Heart right ventricle (tissue), 16 donors: ENCODE results near the gene MRPS24. TPM values are rescaled to one million over a fixed set of nuclear protein-coding genes. Genes with fewer than 3 reads are reported as not detected.

Experiments
- ATAC-seq, 8 donors: fragments of 200-7000 bp; cut with Tn5 transposase; one replicate each; pipeline ENCODE4 v1.9.1; 2020; ENCODE audit warnings: mild to moderate bottlenecking in 8 of 8, moderate library complexity in 8 of 8, moderate number of reproducible peaks in 1 of 8
- DNase-seq, 2 donors: peaks; one replicate each; pipeline ENCODE4 v3.0.0-alpha.2; 2020
- H3K27ac ChIP-seq, 10 donors: fragments of 200-600 bp; sonication (generic) in 2 of 10; one replicate each; pipeline versions ENCODE4 v1.5.0 to v1.8.0; 2020 to 2022; ENCODE audit warnings: mild to moderate bottlenecking in 3 of 10
- H3K27me3 ChIP-seq, 7 donors: fragments of 200-600 bp; one replicate each; pipeline ENCODE4 v1.8.0; 2021 to 2022; ENCODE audit warnings: mild to moderate bottlenecking in 2 of 7
- H3K36me3 ChIP-seq, 9 donors: fragments of 200-600 bp; sonication (generic) in 1 of 9; one replicate each; pipeline versions ENCODE4 v1.5.0 to v1.8.0; 2020 to 2022; ENCODE audit warnings: mild to moderate bottlenecking in 2 of 9
- H3K4me1 ChIP-seq, 9 donors: fragments of 200-600 bp; sonication (generic) in 1 of 9; one replicate each; pipeline versions ENCODE4 v1.5.0 to v1.8.0; 2020 to 2022; ENCODE audit warnings: mild to moderate bottlenecking in 4 of 9
- H3K4me3 ChIP-seq, 10 donors: fragments of 200-600 bp; sonication (generic) in 2 of 10; one replicate each; pipeline versions ENCODE4 v1.5.0 to v1.8.0; 2020 to 2022; ENCODE audit warnings: mild to moderate bottlenecking in 7 of 10, moderate library complexity in 2 of 10
- H3K9me3 ChIP-seq, 11 donors: fragments of 200-600 bp in 10 of 11; sonication (generic) in 2 of 11; one replicate each; pipeline versions ENCODE4 v1.5.0 to v1.8.0; 2013 to 2022; ENCODE audit warnings: mild to moderate bottlenecking in 2 of 11, control low read depth in 1 of 11, moderate library complexity in 1 of 11
- WGBS, 2 donors: extraction: QIAGEN DNeasy Blood & Tissue Kit; methylation state at CpG; one replicate each; pipeline ENCODE4 v1.1.7; 2013; ENCODE audit warnings: inconsistent platforms in 1 of 2; 5-methylcytosine and 5-hydroxymethylcytosine counted together
- intact Hi-C, 10 donors: fragments of 100-400 bp; cut with DNase I; formaldehyde crosslinking; loops; one replicate each; pipeline versions ENCODE4 v1.11.1 to v1.14.2; 2022
- polyA plus RNA-seq, 2 donors: library from polyadenylated mRNA; stranded (reverse); fragments of 200-250 nt; gene quantifications; one replicate each; pipeline ENCODE4 v1.2.3, GENCODE V29; 2013
- total RNA-seq, 10 donors: library from RNA; stranded (reverse); fragmentation: NEBNext Ultra II Directional in 3 of 10; extraction: Animal tissue kit (Norgen Biotek cat#: 25700) in 3 of 10; gene quantifications; one replicate each; pipeline versions ENCODE4 v1.2.1 to v1.2.4, GENCODE V29; 2021 to 2023
- TF ChIP-seq, protein P1 (sequence below), 9 donors: fragments of 200-600 bp; sonication (generic) in 2 of 9; IDR thresholded peaks; one replicate each; pipeline versions ENCODE4 v1.5.0 to v1.8.0; 2021 to 2022; ENCODE audit warnings: antibody characterized with exemption in 9 of 9, mild to moderate bottlenecking in 5 of 9, moderate library complexity in 1 of 9
- donor health status: Arrhythmogenic right ventricular cardiomyopathy.
- donor health status: ischemic (EF 13 %, LVEDD 7.1; RV severe dilation, severe dysfunction).
- donor health status: healthy with polysubstance abuse.
- donor health status: DM: no; HTN: yes; CAD: no.
- donor health status: DM: no; HTN: no; CAD: no.
- donor health status: ischemic (EF 25% LVEDD 6.9; RV normal size, moderate dysfunction).
- donor health status: ischemic (EF 25% LVEDD 5.7; RV mildly dilated, moderate dysfunction).
- donor health status: healthy.
- donor health status: DM: yes; HTN: yes; CAD: no.
- donor health status: Ischemic cardiomyopathy.
- donor health status: ischemic (EF 35%, LVEDD 5.7; RV mildly dilated, moderate dysfunction).
- donor health status: nonischemic (EF 11% LVEDD 7.7; RV severe dilation, severe dysfunction).
- donor health status: DM: yes; HTN: yes; CAD: no.
- donor health status: PGD.
- donor health status: ischemic (EF 29% LVEDD 5.4; RV normal size, mild dysfunction).
- donor health status: nonischemic (EF 23%, LVEDD 6.1; RV moderate dilation, normal function).

The MRPS24 gene
- total and polyA plus RNA-seq, 12 donors, result 124 to 227 (median 157) TPM

GRCh38 chr7:43856316-43856715, 13.0 kb downstream of the MRPS24 start:
- H3K4me1 ChIP-seq, result no peaks in the 10 kb centered on the region
- TF ChIP-seq, protein P1, sequence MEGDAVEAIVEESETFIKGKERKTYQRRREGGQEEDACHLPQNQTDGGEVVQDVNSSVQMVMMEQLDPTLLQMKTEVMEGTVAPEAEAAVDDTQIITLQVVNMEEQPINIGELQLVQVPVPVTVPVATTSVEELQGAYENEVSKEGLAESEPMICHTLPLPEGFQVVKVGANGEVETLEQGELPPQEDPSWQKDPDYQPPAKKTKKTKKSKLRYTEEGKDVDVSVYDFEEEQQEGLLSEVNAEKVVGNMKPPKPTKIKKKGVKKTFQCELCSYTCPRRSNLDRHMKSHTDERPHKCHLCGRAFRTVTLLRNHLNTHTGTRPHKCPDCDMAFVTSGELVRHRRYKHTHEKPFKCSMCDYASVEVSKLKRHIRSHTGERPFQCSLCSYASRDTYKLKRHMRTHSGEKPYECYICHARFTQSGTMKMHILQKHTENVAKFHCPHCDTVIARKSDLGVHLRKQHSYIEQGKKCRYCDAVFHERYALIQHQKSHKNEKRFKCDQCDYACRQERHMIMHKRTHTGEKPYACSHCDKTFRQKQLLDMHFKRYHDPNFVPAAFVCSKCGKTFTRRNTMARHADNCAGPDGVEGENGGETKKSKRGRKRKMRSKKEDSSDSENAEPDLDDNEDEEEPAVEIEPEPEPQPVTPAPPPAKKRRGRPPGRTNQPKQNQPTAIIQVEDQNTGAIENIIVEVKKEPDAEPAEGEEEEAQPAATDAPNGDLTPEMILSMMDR (IDR thresholded peaks at IDR 0.05), result no peak
- intact Hi-C loops, result no loop called here

GRCh38 chr7:43855176-43855575, 14.1 kb downstream of the MRPS24 start:
- Histone ChIP-seq H3K27me3 (no peaks in the 10 kb centered on the region), H3K9me3 (no peaks in the 10 kb centered on the region), H3K4me1 (no peaks in the 10 kb centered on the region), H3K4me3 (no peak overlapping the region), H3K36me3 (no peaks in the 10 kb centered on the region), H3K27ac (no peak overlapping the region)
- ATAC-seq (no peak), DNase-seq (no peak)
- intact Hi-C loops, result no loop called here
- TF ChIP-seq, protein P1 (IDR thresholded peaks at IDR 0.05), result no peak

More at GRCh38 chr7:43856316-43856715, 13.0 kb downstream of the MRPS24 start:
- no peaks in the 10 kb centered on the region for H3K9me3 ChIP-seq
- no peaks in the 10 kb centered on the region for H3K36me3 ChIP-seq
- WGBS, 2 donors, result 91 to 99% methylated on average over 4 of the region's 4 CpGs
- no peak overlapping the region for H3K4me3 ChIP-seq
- no peak for DNase-seq
- H3K27me3 ChIP-seq, result no peaks in the 10 kb centered on the region
- ATAC-seq, result no peak
- H3K27ac ChIP-seq, result no peak overlapping the region

GRCh38 chr7:43851805-43852204, 17.5 kb downstream of the MRPS24 start:
- Histone ChIP-seq H3K27ac (no peak overlapping the region), H3K36me3 (no peaks in the 10 kb centered on the region), H3K4me3 (no peak overlapping the region), H3K9me3 (no peaks in the 10 kb centered on the region), H3K4me1 (no peaks in the 10 kb centered on the region), H3K27me3 (peaks cover 0 to 5% (median 0%) of the 10 kb centered on the region in 7 donors)
- intact Hi-C loops, result no loop called here
- no peak for DNase-seq
- ATAC-seq, result no peak
- TF ChIP-seq, protein P1 (IDR thresholded peaks at IDR 0.05), result no peak
- 85 to 89% methylated on average over 2 of the region's 2 CpGs for WGBS, 2 donors

- Histone ChIP-seq H3K27ac (no peak overlapping the region), H3K4me3 (no peak overlapping the region), H3K4me1 (no peaks in the 10 kb centered on the region), H3K36me3 (no peaks in the 10 kb centered on the region), H3K27me3 (peaks cover 0 to 5% (median 0%) of the 10 kb centered on the region in 7 donors), H3K9me3 (no peaks in the 10 kb centered on the region)
- TF ChIP-seq, protein P1 (IDR thresholded peaks at IDR 0.05), result no peak
- DNase-seq (no peak), ATAC-seq (no peak)
- intact Hi-C loops, result no loop called here
- 92 to 95% methylated on average over 5 of the region's 5 CpGs for WGBS, 2 donors
These were observed 18.8 kb downstream of the MRPS24 start for GRCh38 chr7:43850348-43851116.
